Prostate gland (tissue), 2 donors: ENCODE measurements around the gene AP1S1. TPM values are rescaled to one million over a fixed set of nuclear protein-coding genes. Genes with fewer than 3 reads are reported as not detected.

Experiments
- DNase-seq: peaks from one replicate; pipeline ENCODE4 v3.0.0-alpha.2; 2019; ENCODE audit warnings: low spot score
- H3K27ac ChIP-seq, 2 donors: fragments of 200-600 bp; sonication (generic); 2 replicates each; pipeline ENCODE4 v1.5.1; 2017 to 2019
- H3K27me3 ChIP-seq: fragments of 200-600 bp; sonication (generic); replicated peaks from 2 replicates; pipeline ENCODE4 v1.5.1; 2019; ENCODE audit not compliant: insufficient read depth
- H3K36me3 ChIP-seq, 2 donors: fragments of 200-600 bp; sonication (generic); 1 replicate in 1 of 2; 2 replicates in 1 of 2; pipeline versions ENCODE4 v1.5.1 to v1.8.1; 2017 to 2019
- H3K4me1 ChIP-seq: fragments of 200-600 bp; sonication (generic); replicated peaks from 2 replicates; pipeline ENCODE4 v1.5.1; 2019
- H3K4me3 ChIP-seq, 2 donors: fragments of 200-600 bp; sonication (generic); 2 replicates each; pipeline ENCODE4 v1.5.1; 2017 to 2019
- H3K9me3 ChIP-seq: fragments of 200-600 bp; sonication (generic); 2 replicates; pipeline ENCODE4 v1.5.1; 2017
- POLR2A ChIP-seq: fragments of 450-650 bp; IDR thresholded peaks from one replicate; pipeline ENCODE4 v1.6.1; 2016; ENCODE audit warnings: antibody characterized with exemption, mild to moderate bottlenecking
- POLR2AphosphoS5 ChIP-seq: sonication (generic); formaldehyde crosslinking; IDR thresholded peaks from one replicate; pipeline ENCODE4 v1.6.1; 2017; ENCODE audit warnings: antibody characterized with exemption
- WGBS: methylation state at CpG from one replicate; pipeline ENCODE4 v1.1.5; 2018; 5-methylcytosine and 5-hydroxymethylcytosine counted together
- intact Hi-C: fragments of 100-400 bp; cut with DNase I; formaldehyde crosslinking; loops from one replicate; pipeline ENCODE4 v1.14.2; 2022
- total RNA-seq, 2 donors: library from RNA; depleted of rRNA; stranded (reverse); fragments of >200 nt; gene quantifications; one replicate each; pipeline ENCODE4 v1.1.0, GENCODE V29; 2016
- TF ChIP-seq, protein P1 (sequence below), 4 experiments: fragments of 200-600 bp in 2 of 4; fragments of 450-650 bp in 2 of 4; sonication (generic) in 2 of 4; IDR thresholded peaks; 1 replicate in 3 of 4; 2 replicates in 1 of 4; pipeline ENCODE4 v1.5.1; 2016 to 2019; ENCODE audit warnings: antibody characterized with exemption in 4 of 4, mild to moderate bottlenecking in 2 of 4, moderate library complexity in 2 of 4

AP1S1 gene
- total RNA-seq, 2 donors from 2014 or later, result 47.2 to 90.0 TPM

DNA sequence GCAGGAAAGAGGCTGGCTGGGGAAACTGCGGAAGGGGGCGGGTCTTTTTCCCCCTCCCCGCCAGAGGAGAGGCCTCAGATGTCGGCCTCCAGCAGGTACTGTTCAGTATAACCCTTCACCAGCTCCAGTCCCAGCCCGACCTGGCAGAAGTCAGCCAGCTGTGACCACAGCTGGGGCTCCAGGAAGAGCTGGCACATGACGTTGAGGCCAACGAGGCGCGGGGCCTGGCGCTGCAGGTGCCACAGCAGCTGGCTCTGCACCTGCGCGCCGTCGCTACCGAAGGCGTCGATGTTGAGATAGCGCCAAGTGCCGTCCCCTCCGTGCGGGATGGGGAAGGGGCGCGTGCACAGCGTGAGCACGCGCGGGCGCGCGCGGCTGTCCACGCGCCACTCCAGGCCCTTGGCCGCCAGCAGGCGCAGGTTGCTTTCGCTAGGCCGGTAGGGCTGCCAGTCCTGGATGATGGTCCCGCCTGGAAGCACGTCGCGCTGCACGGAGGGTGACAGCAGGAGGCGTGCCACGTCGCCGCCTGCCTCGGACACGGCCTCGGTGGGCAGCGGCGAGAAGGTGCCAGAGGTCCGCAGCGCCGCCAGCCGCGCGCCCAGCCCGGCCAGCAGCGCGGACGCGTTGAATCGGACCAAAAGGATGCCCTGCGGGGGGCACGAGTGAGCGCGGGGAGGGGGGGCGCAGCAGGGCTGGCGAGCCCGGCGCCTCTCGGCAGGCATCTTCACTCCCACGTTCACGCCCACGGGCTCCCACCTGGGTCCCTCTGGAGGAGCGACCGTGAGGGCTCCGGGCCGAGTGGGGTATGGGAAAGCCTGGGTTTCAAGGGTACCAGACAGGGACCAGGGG lies 18.0 kb downstream of the AP1S1 start:
- Histone ChIP-seq H3K4me1 (peaks cover 5% of the 10 kb centered on the region), H3K27ac (no peak overlapping the region), H3K9me3 (no peaks in the 10 kb centered on the region), H3K4me3 (no peak overlapping the region), H3K27me3 (peaks cover 54% of the 10 kb centered on the region), H3K36me3 (no peaks in the 10 kb centered on the region)
- TF ChIP-seq, protein P1, sequence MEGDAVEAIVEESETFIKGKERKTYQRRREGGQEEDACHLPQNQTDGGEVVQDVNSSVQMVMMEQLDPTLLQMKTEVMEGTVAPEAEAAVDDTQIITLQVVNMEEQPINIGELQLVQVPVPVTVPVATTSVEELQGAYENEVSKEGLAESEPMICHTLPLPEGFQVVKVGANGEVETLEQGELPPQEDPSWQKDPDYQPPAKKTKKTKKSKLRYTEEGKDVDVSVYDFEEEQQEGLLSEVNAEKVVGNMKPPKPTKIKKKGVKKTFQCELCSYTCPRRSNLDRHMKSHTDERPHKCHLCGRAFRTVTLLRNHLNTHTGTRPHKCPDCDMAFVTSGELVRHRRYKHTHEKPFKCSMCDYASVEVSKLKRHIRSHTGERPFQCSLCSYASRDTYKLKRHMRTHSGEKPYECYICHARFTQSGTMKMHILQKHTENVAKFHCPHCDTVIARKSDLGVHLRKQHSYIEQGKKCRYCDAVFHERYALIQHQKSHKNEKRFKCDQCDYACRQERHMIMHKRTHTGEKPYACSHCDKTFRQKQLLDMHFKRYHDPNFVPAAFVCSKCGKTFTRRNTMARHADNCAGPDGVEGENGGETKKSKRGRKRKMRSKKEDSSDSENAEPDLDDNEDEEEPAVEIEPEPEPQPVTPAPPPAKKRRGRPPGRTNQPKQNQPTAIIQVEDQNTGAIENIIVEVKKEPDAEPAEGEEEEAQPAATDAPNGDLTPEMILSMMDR (IDR thresholded peaks at IDR 0.05), result no peak
- TF ChIP-seq POLR2AphosphoS5 (no peak), POLR2A (no peak)
- no peak for DNase-seq
- 2% methylated on average over 41 of the region's 79 CpGs for WGBS
- intact Hi-C loops, result no loop called here

GRCh38 chr7:101172854-101173751 lies 18.8 kb downstream of the AP1S1 start:
- DNase-seq, result peak; percentile 67
- H3K27ac ChIP-seq, result no peak overlapping the region
- intact Hi-C loops, result no loop called here

DNA sequence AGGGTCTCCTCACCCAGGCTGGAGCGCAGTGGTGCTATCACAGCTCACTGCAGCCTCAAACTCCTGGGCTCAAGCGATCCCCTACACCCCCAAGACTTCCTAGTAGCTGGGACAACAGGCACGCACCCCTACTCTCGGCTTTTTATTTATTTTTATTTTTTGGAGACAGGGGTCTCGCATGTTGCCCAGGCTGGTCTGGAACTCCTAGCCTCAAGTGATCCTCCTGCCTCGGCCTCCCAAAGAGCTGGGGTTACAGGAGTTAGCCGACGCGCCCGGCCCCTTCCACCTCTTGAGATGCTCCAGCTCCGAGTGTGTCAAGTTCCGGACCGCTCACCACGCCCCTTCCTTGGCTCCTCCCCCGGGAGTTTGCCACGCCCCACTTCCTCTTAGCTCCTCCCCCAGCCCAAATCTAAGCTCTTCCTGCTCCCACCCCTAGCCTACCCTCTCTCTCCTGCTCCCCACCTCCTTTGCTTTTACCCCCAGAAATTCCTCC lies 19.5 kb downstream of the AP1S1 start:
- peaks cover 43% of the 10 kb centered on the region for H3K27me3 ChIP-seq
- peaks cover 5% of the 10 kb centered on the region for H3K4me1 ChIP-seq
- intact Hi-C loops, result no loop called here
- 3% methylated on average over 16 of the region's 16 CpGs for WGBS
- H3K9me3 ChIP-seq, result no peaks in the 10 kb centered on the region
- H3K36me3 ChIP-seq, result no peaks in the 10 kb centered on the region
- H3K27ac ChIP-seq, result no peak overlapping the region
- no peak overlapping the region for H3K4me3 ChIP-seq
- DNase-seq, result no peak
- no peak for TF ChIP-seq POLR2AphosphoS5
- no peak for TF ChIP-seq POLR2A
- TF ChIP-seq, protein P1 (IDR thresholded peaks at IDR 0.05), result no peak

More at GRCh38 chr7:101172854-101173751, 18.8 kb downstream of the AP1S1 start:
- H3K4me3 ChIP-seq, result no peak overlapping the region
- H3K4me1 ChIP-seq, result peaks cover 5% of the 10 kb centered on the region
- no peak for TF ChIP-seq POLR2A
- TF ChIP-seq, protein P1 (IDR thresholded peaks at IDR 0.05), result peak in 1 of 4 experiments; percentile 4
- TF ChIP-seq POLR2AphosphoS5, result no peak
- peaks cover 46% of the 10 kb centered on the region for H3K27me3 ChIP-seq
- under 1% methylated on average over 51 of the region's 53 CpGs for WGBS
- no peaks in the 10 kb centered on the region for H3K9me3 ChIP-seq
- H3K36me3 ChIP-seq, result no peaks in the 10 kb centered on the region

- intact Hi-C loops, result no loop called here
- Histone ChIP-seq H3K4me1 (peaks cover 5% of the 10 kb centered on the region), H3K27ac (no peak overlapping the region), H3K36me3 (no peaks in the 10 kb centered on the region), H3K27me3 (peaks cover 43% of the 10 kb centered on the region), H3K4me3 (no peak overlapping the region), H3K9me3 (no peaks in the 10 kb centered on the region)
- WGBS, result 6% methylated on average over 26 of the region's 28 CpGs
- TF ChIP-seq, protein P1 (IDR thresholded peaks at IDR 0.05), result no peak
- TF ChIP-seq POLR2A (no peak), POLR2AphosphoS5 (no peak)
- no peak for DNase-seq
Measured at GRCh38 chr7:101174322-101174854, 20.1 kb downstream of the AP1S1 start.
